HepG2 (cell line): ENCODE data around the gene UNKL. TPM values are rescaled to one million over a fixed set of nuclear protein-coding genes. Genes with fewer than 3 reads are reported as not detected.
A peak's percentile ranks its signal among the peaks of the same experiment; 100 is the strongest.

Source experiments
- BCL6 ChIP-seq: IDR thresholded peaks from 2 replicates; pipeline ENCODE4 v1.6.1; 2016; ENCODE audit warnings: missing genetic modification reagents, missing compliant biosample characterization
- DZIP1 ChIP-seq: sonication (generic); formaldehyde crosslinking; IDR thresholded peaks from 2 replicates; pipeline ENCODE4 v1.5.0; 2020; ENCODE audit warnings: mild to moderate bottlenecking, missing genetic modification reagents
- ERF ChIP-seq: IDR thresholded peaks from 2 replicates; pipeline ENCODE4 v1.6.1; 2018; ENCODE audit warnings: missing biosample characterization, missing genetic modification reagents
- GATAD1 ChIP-seq: IDR thresholded peaks from 2 replicates; pipeline ENCODE4 v1.6.1; 2016; ENCODE audit warnings: missing genetic modification reagents, missing compliant biosample characterization
- HNRNPUL1 ChIP-seq: fragments of 200-400 bp; formaldehyde crosslinking; IDR thresholded peaks from 2 replicates; pipeline ENCODE4 v1.6.1; 2017; ENCODE audit warnings: low read depth, mild to moderate bottlenecking, low read length, moderate library complexity
- MAFG ChIP-seq: sonication (generic); formaldehyde crosslinking; IDR thresholded peaks from 2 replicates; pipeline ENCODE4 v1.5.1; 2020; ENCODE audit warnings: mild to moderate bottlenecking, missing genetic modification reagents
- MTA1 ChIP-seq: sonication (generic); formaldehyde crosslinking; IDR thresholded peaks from 2 replicates; pipeline ENCODE4 v1.4.0; 2020; ENCODE audit warnings: missing genetic modification reagents, mild to moderate bottlenecking, borderline replicate concordance
- NCOA5 ChIP-seq: sonication (generic); formaldehyde crosslinking; IDR thresholded peaks from 2 replicates; pipeline ENCODE4 v1.4.0; 2020; ENCODE audit warnings: missing genetic modification reagents
- PRMT3 ChIP-seq: sonication (generic); formaldehyde crosslinking; IDR thresholded peaks from 2 replicates; pipeline ENCODE4 v1.8.1; 2022; ENCODE audit warnings: low read depth, mild to moderate bottlenecking, moderate library complexity, missing genetic modification reagents, borderline replicate concordance
- RBM39 ChIP-seq: fragments of 200-400 bp; formaldehyde crosslinking; IDR thresholded peaks from one replicate; pipeline ENCODE4 v1.6.1; 2018; ENCODE audit warnings: antibody characterized with exemption, mild to moderate bottlenecking, low read depth, low read length; ENCODE audit not compliant: poor library complexity, severe bottlenecking
- SAP130 ChIP-seq: IDR thresholded peaks from 2 replicates; pipeline ENCODE4 v1.6.1; 2016; ENCODE audit warnings: low read depth
- SMAD1 ChIP-seq: sonication (generic); formaldehyde crosslinking; IDR thresholded peaks from 2 replicates; pipeline ENCODE4 v1.4.0; 2020; ENCODE audit warnings: missing genetic modification reagents, low read depth, mild to moderate bottlenecking, borderline replicate concordance
- ZBTB46 ChIP-seq: sonication (generic); formaldehyde crosslinking; IDR thresholded peaks from 2 replicates; pipeline ENCODE4 v1.4.0; 2020; ENCODE audit warnings: mild to moderate bottlenecking, missing genetic modification reagents, borderline replicate concordance
- ZFP91 ChIP-seq: sonication (generic); formaldehyde crosslinking; IDR thresholded peaks from 2 replicates; pipeline ENCODE4 v1.9.0; 2022; ENCODE audit warnings: missing genetic modification reagents, mild to moderate bottlenecking, borderline replicate concordance
- ZHX1 ChIP-seq: sonication (generic); formaldehyde crosslinking; IDR thresholded peaks from 2 replicates; pipeline ENCODE4 v1.8.1; 2022; ENCODE audit warnings: low read depth, mild to moderate bottlenecking, missing genetic modification reagents
- ZNF121 ChIP-seq: sonication (generic); formaldehyde crosslinking; IDR thresholded peaks from 2 replicates; pipeline ENCODE4 v1.5.0; 2020; ENCODE audit warnings: mild to moderate bottlenecking, missing genetic modification reagents
- ZNF274 ChIP-seq: sonication (generic); formaldehyde crosslinking; IDR thresholded peaks from 2 replicates; pipeline ENCODE4 v1.5.1; 2020; ENCODE audit warnings: mild to moderate bottlenecking, missing genetic modification reagents
- ZNF549 ChIP-seq: sonication (generic); formaldehyde crosslinking; IDR thresholded peaks from 2 replicates; pipeline ENCODE4 v1.5.0; 2020; ENCODE audit warnings: missing genetic modification reagents
- ZNF619 ChIP-seq: sonication (generic); formaldehyde crosslinking; IDR thresholded peaks from 2 replicates; pipeline ENCODE4 v1.4.0; 2020; ENCODE audit warnings: mild to moderate bottlenecking, missing genetic modification reagents
- ZNF703 ChIP-seq: sonication (generic); formaldehyde crosslinking; IDR thresholded peaks from 2 replicates; pipeline ENCODE4 v1.5.1; 2020; ENCODE audit warnings: missing genetic modification reagents, mild to moderate bottlenecking, moderate library complexity, borderline replicate concordance
- ZSCAN12 ChIP-seq: sonication (generic); formaldehyde crosslinking; IDR thresholded peaks from 2 replicates; pipeline ENCODE4 v1.9.0; 2021; ENCODE audit warnings: mild to moderate bottlenecking, missing genetic modification reagents
- ZSCAN22 ChIP-seq: sonication (generic); formaldehyde crosslinking; IDR thresholded peaks from 2 replicates; pipeline ENCODE4 v1.4.0; 2020; ENCODE audit warnings: mild to moderate bottlenecking, missing genetic modification reagents
- polyA plus RNA-seq, 8 experiments: library from polyadenylated mRNA; depleted of rRNA in 3 of 8; stranded (reverse) in 7 of 8; unstranded in 1 of 8; fragments of >200 nt; fragmentation: Illumina TruSeq in 4 of 8; extraction: Trizol in 4 of 8; gene quantifications; 2 replicates each; pipeline versions ENCODE4 v1.2.1 to v1.2.3, GENCODE V29; 2011 to 2016; ENCODE audit warnings: low read depth in 4 of 8, missing spikeins in 1 of 8, mixed read lengths in 1 of 8; ENCODE audit not compliant: insufficient read depth in 1 of 8
- total RNA-seq, 5 experiments: library from RNA; depleted of rRNA; stranded (reverse); fragments of >200 nt; fragmentation: Illumina TruSeq; extraction: Trizol; gene quantifications; 2 replicates each; pipeline ENCODE4 v1.2.3, GENCODE V29; 2016; ENCODE audit warnings: low read depth in 1 of 5

UNKL gene
- total and polyA plus RNA-seq, 2 of the 13 experiments (the other 11 are each of a cell fraction or from before 2014, with no cell fraction given) = 10.4 to 17.6 TPM

GRCh38 chr16:1441391-1441829, 26.9 kb upstream of the UNKL start (continued):
- TF ChIP-seq ZHX1 (CRISPR knock-in tag) = no peak
- TF ChIP-seq PRMT3 (CRISPR knock-in tag) = no peak
- TF ChIP-seq ZFP91 = peak; percentile 19; the same call in 1 of the 2 replicates
- TF ChIP-seq ZSCAN12 = no peak
- TF ChIP-seq ZSCAN22 (CRISPR knock-in tag) = no peak
- TF ChIP-seq MTA1 (CRISPR knock-in tag) = 0 out of 2 replicates have a peak, but pooled peaks have one; percentile 30
- TF ChIP-seq ERF (CRISPR knock-in tag) = 0 out of 2 replicates have a peak, but pooled peaks have one; percentile 17
- TF ChIP-seq GATAD1 (CRISPR knock-in tag) = 0 out of 2 replicates have a peak, but pooled peaks have one; percentile 16
- TF ChIP-seq MAFG (CRISPR knock-in tag) = no peak
- TF ChIP-seq RBM39 = no peak
- TF ChIP-seq BCL6 (CRISPR knock-in tag) = peak; percentile 85
- TF ChIP-seq ZNF549 (CRISPR knock-in tag) = no peak
- TF ChIP-seq DZIP1 (CRISPR knock-in tag) = 0 out of 2 replicates have a peak, but pooled peaks have one; percentile 44
- TF ChIP-seq ZNF703 = no peak
- TF ChIP-seq ZBTB46 (CRISPR knock-in tag) = no peak
- peak; percentile 82; the same call in 1 of the 2 replicates for TF ChIP-seq ZNF121 (CRISPR knock-in tag)
- no peak for TF ChIP-seq HNRNPUL1
- TF ChIP-seq SAP130 (CRISPR knock-in tag) = peak; percentile 22; the same call in 1 of the 2 replicates
- no peak for TF ChIP-seq SMAD1 (CRISPR knock-in tag)
- no peak for TF ChIP-seq ZNF619 (CRISPR knock-in tag)
- no peak for TF ChIP-seq ZNF274 (CRISPR knock-in tag)
- no peak for TF ChIP-seq NCOA5
